AG09309 (cell line): ENCODE measurements around the gene GMEB2.
"Not testable (repeated sequence)": the region's sequence is repeated elsewhere in the genome, so short reads cannot be mapped to it uniquely, and the experiment has no call there.

ENCODE experiments used
- DNase-seq: peaks from one replicate; pipeline ENCODE4 v3.0.0-alpha.2; 2010; ENCODE audit warnings: low read depth
- H3K4me3 ChIP-seq: 2 replicates; pipeline ENCODE4 v1.5.1; 2011; ENCODE audit warnings: mild to moderate bottlenecking, low read depth, low read length, moderate library complexity; ENCODE audit not compliant: control insufficient read depth
- TF ChIP-seq, protein P1 (sequence below): IDR thresholded peaks from 2 replicates; pipeline ENCODE4 v1.5.1; 2011; ENCODE audit warnings: mild to moderate bottlenecking, low read depth, low read length, inconsistent platforms; ENCODE audit not compliant: insufficient read depth, control insufficient read depth; ENCODE audit errors: missing control alignments

The GMEB2 gene

GRCh38 chr20:63561624-63562396, 65.1 kb downstream of the GMEB2 start:
- TF ChIP-seq, protein P1, sequence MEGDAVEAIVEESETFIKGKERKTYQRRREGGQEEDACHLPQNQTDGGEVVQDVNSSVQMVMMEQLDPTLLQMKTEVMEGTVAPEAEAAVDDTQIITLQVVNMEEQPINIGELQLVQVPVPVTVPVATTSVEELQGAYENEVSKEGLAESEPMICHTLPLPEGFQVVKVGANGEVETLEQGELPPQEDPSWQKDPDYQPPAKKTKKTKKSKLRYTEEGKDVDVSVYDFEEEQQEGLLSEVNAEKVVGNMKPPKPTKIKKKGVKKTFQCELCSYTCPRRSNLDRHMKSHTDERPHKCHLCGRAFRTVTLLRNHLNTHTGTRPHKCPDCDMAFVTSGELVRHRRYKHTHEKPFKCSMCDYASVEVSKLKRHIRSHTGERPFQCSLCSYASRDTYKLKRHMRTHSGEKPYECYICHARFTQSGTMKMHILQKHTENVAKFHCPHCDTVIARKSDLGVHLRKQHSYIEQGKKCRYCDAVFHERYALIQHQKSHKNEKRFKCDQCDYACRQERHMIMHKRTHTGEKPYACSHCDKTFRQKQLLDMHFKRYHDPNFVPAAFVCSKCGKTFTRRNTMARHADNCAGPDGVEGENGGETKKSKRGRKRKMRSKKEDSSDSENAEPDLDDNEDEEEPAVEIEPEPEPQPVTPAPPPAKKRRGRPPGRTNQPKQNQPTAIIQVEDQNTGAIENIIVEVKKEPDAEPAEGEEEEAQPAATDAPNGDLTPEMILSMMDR = no peak
- DNase-seq = no peak
- no peak overlapping the region for H3K4me3 ChIP-seq

GRCh38 chr20:63560856-63561609, 65.9 kb downstream of the GMEB2 start:
- no peak for DNase-seq
- H3K4me3 ChIP-seq = no peak overlapping the region
- TF ChIP-seq, protein P1 = no peak

- TF ChIP-seq, protein P1 = no peak
- H3K4me3 ChIP-seq = no peak overlapping the region
- no peak for DNase-seq
Observed at GRCh38 chr20:63560333-63560805, 66.5 kb downstream of the GMEB2 start.

DNA sequence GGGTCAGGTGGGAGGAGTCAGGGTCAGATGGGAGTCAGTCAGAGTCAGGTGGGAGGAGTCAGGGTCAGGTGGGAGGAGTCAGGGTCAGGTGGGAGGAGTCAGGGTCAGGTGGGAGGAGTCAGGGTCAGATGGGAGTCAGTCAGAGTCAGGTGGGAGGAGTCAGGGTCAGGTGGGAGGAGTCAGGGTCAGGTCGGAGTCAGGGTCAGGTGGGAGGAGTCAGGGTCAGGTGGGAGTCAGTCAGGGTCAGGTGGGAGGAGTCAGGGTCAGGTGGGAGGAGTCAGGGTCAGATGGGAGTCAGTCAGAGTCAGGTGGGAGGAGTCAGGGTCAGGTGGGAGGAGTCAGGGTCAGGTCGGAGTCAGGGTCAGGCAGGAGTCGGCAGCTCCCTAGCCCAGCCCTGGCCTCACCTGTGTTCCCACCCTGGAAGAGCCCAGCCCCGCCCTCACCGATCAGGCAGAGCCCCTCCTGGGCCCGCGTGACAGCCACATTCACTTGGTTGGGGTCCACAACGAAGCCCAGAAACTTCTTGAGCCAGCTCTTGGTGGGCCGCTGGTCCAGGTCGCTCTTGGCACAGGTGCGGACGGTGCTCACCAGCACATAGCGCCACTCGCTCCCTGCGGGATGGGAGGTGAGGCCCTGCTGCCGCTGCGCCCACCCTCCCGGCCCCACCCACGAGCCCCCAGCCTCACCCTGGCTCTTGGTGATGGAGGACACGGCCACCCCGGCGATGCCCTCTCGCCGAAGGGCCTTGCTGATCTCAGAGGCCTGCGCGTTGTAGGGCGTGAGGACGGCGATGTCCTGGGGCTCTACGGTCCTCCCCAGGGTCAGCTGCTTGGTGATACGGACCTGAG, 67.2 kb downstream of the GMEB2 start:
- H3K4me3 ChIP-seq, DNase-seq: not testable (repeated sequence)

DNA sequence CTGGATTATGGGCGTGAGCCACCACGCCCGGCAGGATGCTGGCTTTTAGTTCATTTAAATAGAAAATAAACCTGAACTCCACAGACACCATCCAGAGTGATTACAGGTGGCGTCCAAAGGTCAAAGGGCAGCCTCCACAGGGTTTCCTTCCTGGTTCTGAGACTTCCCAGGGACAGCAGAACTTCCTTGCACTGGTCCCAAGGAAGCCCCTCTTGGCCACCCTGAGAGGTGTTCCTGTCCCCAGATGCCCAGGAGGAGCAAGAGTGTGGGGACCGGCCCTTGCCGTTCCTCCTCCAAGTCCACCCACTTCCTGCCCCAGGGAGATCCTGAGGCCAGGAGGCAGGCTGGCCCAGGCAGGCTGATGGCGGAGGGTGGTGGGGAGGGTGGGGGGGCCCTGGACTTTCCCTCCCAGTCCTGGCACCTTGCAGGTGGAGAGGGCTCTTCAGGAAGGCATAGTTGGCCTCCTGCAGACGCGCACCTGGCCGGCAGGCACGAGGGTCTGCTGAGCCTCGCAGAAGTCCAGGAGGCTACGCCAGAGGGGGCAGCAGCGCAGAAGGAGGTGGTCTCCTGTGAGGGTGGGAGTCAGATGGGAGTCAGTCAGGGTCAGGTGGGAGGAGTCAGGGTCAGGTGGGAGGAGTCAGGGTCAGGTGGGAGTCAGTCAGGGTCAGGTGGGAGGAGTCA, 68.0 kb downstream of the GMEB2 start:
- DNase-seq = no peak
- no peak overlapping the region for H3K4me3 ChIP-seq
- TF ChIP-seq, protein P1 = no peak

- no peak overlapping the region for H3K4me3 ChIP-seq
- TF ChIP-seq, protein P1 = no peak
- no peak for DNase-seq
Observed at GRCh38 chr20:63557481-63557891, 69.4 kb downstream of the GMEB2 start.
